Memory B cell (primary cell): ENCODE measurements around the gene ORC4.
A peak's percentile ranks its signal among the peaks of the same experiment; 100 is the strongest.
"Not testable (repeated sequence)": the region's sequence is repeated elsewhere in the genome, so short reads cannot be mapped to it uniquely, and the experiment has no call there.

ENCODE experiments used
- ATAC-seq: fragments of 150-1000 bp; cut with Tn5 transposase; 2 replicates; pipeline ENCODE4 v1.10.0; 2021; ENCODE audit warnings: low read depth, mild to moderate bottlenecking, moderate library complexity
- DNase-seq, 2 donors: peaks; one replicate each; pipeline ENCODE4 v3.0.0; 2022; ENCODE audit warnings: low spot score in 2 of 2
- H3K27ac Mint-ChIP-seq: one replicate; pipeline ENCODE4 v1.8.0; 2022; ENCODE audit warnings: mild to moderate bottlenecking, moderate library complexity, mixed read lengths
- H3K27me3 Mint-ChIP-seq: one replicate; pipeline ENCODE4 v1.8.0; 2022; ENCODE audit warnings: mixed read lengths
- H3K36me3 Mint-ChIP-seq: one replicate; pipeline ENCODE4 v1.8.0; 2022; ENCODE audit warnings: mild to moderate bottlenecking, mixed read lengths
- H3K4me1 Mint-ChIP-seq: one replicate; pipeline ENCODE4 v1.8.0; 2022; ENCODE audit warnings: mixed read lengths
- H3K4me3 Mint-ChIP-seq: one replicate; pipeline ENCODE4 v1.8.0; 2022; ENCODE audit warnings: mild to moderate bottlenecking, moderate library complexity, mixed read lengths
- H3K9me3 Mint-ChIP-seq: one replicate; pipeline ENCODE4 v1.8.0; 2022; ENCODE audit warnings: mixed read lengths

Gene ORC4

DNA sequence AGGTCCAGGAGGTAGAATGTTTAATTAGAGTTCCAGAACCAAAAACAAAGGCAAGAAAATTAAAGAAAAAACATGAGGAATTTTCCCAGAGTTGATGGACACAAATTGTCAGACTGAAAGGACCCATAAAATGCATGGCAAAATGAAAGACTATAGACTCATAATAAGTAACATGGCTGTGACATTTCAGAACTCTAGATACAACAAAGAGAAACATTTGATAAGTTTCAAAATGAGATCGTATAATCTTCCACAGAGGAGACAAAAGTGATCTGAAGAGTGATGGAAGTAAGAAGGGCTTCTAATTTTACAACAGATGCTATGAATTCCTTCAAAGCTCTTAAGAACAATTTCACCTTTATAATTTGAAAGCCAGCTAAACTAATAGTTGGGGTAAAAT lies 20.4 kb downstream of the ORC4 start:
- Mint-ChIP-seq H3K4me3 (no peak overlapping the region), H3K36me3 (peaks cover 33% of the 10 kb centered on the region), H3K9me3 (peaks cover 12% of the 10 kb centered on the region), H3K27me3 (no peaks in the 10 kb centered on the region), H3K4me1 (peaks cover 13% of the 10 kb centered on the region), H3K27ac (peak overlapping the region; percentile 6)
- no peak for ATAC-seq
- DNase-seq: no peak

DNA sequence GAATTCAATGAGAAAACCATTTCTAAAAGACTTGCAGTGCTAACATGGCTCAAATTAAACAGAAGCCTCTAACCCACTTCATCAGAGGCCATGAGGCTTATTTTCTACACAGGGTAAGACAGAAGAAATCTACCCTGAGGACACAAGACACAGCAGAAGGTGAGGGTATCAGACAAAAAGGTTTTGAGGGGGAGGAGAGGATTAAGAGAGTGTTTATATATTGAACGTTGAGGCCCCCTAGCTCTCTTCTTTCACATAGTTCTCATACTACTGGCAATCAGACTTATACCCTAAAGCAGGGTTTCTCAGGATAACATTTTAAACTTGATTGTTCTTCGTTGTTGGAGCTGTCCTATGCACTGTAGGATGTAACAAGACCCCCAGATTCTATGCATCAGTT lies 21.4 kb downstream of the ORC4 start:
- H3K27ac Mint-ChIP-seq: peak overlapping the region; percentile 15

DNA sequence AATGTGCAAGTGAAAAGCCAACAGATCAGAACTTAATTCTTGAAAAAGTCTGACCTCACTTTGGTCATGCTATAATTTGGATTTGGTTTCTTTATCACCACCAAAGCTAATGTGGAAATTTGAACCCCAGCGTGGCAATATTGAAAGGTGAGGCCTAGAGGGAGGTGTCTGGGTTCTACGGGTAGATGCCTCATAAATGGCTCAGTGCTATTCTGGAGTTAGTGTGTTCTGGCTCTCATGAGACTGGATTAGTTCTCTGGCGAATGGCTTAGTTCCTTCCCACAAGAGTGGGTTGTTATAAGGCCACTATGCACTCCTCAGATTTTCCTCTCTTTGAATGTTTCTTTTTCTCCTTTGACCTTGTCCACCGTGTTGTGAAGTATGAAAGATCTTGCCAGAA lies 22.3 kb downstream of the ORC4 start:
- ATAC-seq: no peak
- Mint-ChIP-seq H3K27me3 (no peaks in the 10 kb centered on the region), H3K4me3 (no peak overlapping the region), H3K9me3 (peaks cover 12% of the 10 kb centered on the region), H3K36me3 (peaks cover 33% of the 10 kb centered on the region), H3K4me1 (peaks cover 11% of the 10 kb centered on the region), H3K27ac (no peak overlapping the region)
- no peak for DNase-seq

More for the DNA sequence above, 21.4 kb downstream of the ORC4 start:
- no peak overlapping the region for H3K4me3 Mint-ChIP-seq
- H3K27me3 Mint-ChIP-seq: no peaks in the 10 kb centered on the region
- peaks cover 37% of the 10 kb centered on the region for H3K36me3 Mint-ChIP-seq
- peaks cover 12% of the 10 kb centered on the region for H3K9me3 Mint-ChIP-seq
- DNase-seq: no peak
- ATAC-seq: no peak
- peaks cover 11% of the 10 kb centered on the region for H3K4me1 Mint-ChIP-seq

DNA sequence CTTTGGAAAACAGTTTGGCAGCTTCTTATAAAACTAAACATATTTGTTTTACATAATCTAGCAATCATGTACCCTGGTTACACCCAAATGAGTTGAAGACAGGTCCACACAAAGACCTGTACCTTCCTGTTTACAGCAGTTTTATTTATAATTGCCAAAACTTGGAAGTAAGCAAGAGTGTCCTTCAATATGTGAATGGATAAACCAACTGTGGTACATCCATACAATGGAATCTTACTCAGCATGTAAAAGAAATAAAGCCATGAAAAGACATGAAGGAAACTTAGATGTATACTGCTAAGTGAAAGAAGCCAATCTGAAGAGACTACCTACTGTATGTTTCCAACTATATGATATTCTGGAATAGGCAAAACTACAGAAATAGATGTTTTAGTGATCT lies 23.7 kb downstream of the ORC4 start:
- peaks cover 22% of the 10 kb centered on the region for H3K36me3 Mint-ChIP-seq
- H3K4me1 Mint-ChIP-seq: peaks cover 11% of the 10 kb centered on the region
- DNase-seq (no peak), ATAC-seq (no peak)
- no peak overlapping the region for H3K27ac Mint-ChIP-seq
- no peaks in the 10 kb centered on the region for H3K27me3 Mint-ChIP-seq
- no peak overlapping the region for H3K4me3 Mint-ChIP-seq
- peaks cover 3% of the 10 kb centered on the region for H3K9me3 Mint-ChIP-seq

DNA sequence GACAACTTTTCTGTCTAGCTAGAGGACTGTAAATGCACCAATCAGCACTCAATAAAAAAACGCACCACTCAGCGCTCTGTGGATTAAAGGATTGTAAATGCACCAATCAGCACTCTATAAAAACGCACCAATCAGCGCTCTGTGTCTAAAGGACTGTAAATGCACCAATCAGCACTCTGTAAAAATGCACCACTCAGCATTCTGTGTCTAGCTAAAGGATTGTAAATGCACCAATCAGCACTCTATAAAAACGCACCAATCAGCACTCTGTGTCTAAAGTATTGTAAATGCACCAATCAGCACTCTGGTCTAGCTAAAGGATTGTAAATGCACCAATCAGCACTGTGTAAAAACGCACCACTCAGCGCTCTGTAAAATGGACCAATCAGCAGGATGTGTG lies 25.6 kb downstream of the ORC4 start:
- H3K4me3 Mint-ChIP-seq, H3K27me3 Mint-ChIP-seq, DNase-seq, H3K27ac Mint-ChIP-seq, ATAC-seq, H3K9me3 Mint-ChIP-seq: not testable (repeated sequence)
- peaks cover 12% of the 10 kb centered on the region for H3K4me1 Mint-ChIP-seq
- peaks cover 17% of the 10 kb centered on the region for H3K36me3 Mint-ChIP-seq

DNA sequence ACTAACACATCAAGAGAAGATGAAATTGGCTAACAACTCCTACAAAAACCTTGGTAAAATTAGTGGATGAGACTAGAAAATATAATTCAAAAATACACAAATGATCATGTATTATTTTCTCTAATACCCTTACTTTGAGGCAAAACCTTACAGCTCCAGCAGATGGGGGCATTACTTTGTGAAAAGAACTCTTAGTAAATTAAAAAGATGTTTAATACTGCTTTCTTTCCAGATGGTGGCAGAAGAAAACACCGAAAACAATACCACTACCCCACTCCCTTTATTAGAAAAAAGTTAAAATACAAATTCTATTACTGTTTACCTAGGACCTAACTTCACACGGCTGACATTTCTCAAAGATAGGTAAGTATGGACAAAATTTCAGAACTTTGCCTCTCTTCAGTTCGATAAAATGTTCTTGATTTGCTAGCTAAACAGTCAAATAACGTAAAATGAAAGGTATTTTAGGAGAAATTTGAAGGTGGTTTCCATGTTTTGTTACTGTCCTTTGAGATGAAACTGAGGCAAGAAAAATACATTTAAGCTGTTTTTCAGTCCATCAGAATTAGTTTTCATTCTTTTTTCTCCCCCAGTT lies 30.6 kb downstream of the ORC4 start:
- no peak overlapping the region for H3K4me3 Mint-ChIP-seq
- DNase-seq (peak; percentile 15 to 38), ATAC-seq (peak; percentile 80)

DNA sequence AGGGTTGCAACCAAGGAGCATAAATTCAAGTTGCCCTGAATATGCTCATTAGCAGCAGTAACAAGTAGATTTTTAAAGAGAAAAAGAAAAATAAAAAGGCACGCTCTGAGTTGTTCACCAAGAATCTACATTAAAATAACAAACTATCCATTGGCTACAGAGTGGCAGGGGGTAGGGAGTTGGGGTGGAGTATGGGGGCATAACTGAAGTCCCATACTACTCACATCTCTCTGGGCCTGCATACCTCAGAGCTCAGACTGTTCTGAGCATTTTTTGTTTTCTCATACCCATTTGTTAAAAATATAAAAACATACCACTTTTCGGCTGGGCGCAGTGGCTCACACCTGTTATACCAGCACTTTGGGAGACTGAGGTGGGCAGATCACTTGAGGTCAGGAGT lies 31.4 kb downstream of the ORC4 start:
- Mint-ChIP-seq H3K36me3 (peaks cover under 1% of the 10 kb centered on the region), H3K4me1 (peaks cover 11% of the 10 kb centered on the region), H3K4me3 (no peak overlapping the region), H3K27ac (no peak overlapping the region), H3K9me3 (no peaks in the 10 kb centered on the region), H3K27me3 (no peaks in the 10 kb centered on the region)
- no peak for DNase-seq
- ATAC-seq: no peak

More for the DNA sequence above, 30.6 kb downstream of the ORC4 start:
- H3K9me3 Mint-ChIP-seq: no peaks in the 10 kb centered on the region
- H3K4me1 Mint-ChIP-seq: peaks cover 10% of the 10 kb centered on the region
- H3K27ac Mint-ChIP-seq: peak overlapping the region; percentile 68
- peaks cover 4% of the 10 kb centered on the region for H3K36me3 Mint-ChIP-seq
- no peaks in the 10 kb centered on the region for H3K27me3 Mint-ChIP-seq

DNA sequence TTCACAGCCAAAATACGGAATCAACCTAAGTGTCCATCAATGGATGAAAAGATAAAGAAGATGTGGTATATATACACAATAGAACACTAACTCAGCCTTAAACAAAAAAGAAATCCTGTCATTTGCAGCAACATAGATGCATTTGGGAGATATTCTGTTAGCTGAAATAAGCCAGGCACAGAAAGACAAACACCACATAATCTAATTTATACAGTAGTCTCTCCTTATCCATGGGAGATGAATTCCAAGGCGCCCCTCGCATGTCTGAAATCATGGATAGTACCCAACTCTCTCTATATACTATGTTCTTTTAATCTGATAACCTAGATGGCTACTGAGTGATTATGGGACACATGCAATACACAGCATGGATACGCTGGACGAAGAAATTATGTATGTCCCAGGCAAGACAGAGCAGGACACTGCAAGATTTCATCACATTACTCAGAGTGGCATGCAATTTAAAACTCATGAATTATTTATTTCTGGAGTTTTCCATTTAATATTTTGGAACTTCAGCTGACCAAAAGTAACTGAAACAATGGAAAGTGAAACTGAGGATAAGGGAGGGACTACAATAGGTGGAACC lies 39.5 kb downstream of the ORC4 start:
- H3K36me3 Mint-ChIP-seq: peaks cover 21% of the 10 kb centered on the region
- H3K27ac Mint-ChIP-seq: no peak overlapping the region
- ATAC-seq (no peak), DNase-seq (no peak)
- H3K27me3 Mint-ChIP-seq: no peaks in the 10 kb centered on the region
- H3K9me3 Mint-ChIP-seq: no peaks in the 10 kb centered on the region
- H3K4me1 Mint-ChIP-seq: peaks cover 23% of the 10 kb centered on the region
- no peak overlapping the region for H3K4me3 Mint-ChIP-seq

DNA sequence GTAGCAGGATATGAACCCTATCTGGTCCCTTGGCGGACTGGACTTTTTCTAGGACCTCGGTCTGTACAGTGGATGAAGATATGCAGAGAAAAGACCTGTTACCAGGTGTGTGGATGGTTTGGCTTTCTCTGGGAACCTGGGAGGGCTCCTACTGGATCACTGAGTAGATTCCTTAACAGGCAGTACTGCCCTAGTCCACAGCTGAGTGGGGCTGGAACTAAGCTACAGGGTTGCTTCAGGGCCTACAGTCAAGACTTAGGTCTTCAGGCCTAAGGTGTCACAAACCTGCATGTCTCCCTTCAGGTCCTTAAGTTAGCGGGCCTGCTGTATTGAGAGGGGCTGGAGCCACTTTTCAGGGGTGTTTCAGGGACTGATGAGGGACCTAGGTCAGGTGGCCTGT lies 42.9 kb downstream of the ORC4 start:
- Mint-ChIP-seq H3K27me3 (no peaks in the 10 kb centered on the region), H3K36me3 (peaks cover 27% of the 10 kb centered on the region), H3K4me1 (peaks cover 10% of the 10 kb centered on the region), H3K27ac (no peak overlapping the region), H3K4me3 (no peak overlapping the region), H3K9me3 (no peaks in the 10 kb centered on the region)
- no peak for ATAC-seq
- DNase-seq: no peak

DNA sequence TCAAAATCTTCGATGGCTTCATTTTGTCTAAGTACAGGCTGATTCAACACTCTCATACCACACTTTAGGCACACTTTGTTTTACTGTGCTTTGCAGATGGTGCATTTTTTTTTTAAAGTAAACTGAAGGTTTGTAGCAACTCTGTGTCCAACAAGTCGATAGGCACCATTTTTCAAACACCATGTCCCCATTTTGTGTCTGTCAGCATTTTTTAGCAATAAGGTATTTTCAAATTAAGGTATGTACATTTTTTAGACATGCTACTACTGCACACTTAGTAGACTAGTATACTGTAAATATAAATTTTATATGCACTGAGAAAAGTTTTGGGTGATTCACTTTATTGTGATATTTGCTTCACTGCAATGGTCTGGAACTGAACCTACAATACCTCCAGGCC lies 44.4 kb downstream of the ORC4 start:
- DNase-seq (no peak), ATAC-seq (no peak)
- H3K27me3 Mint-ChIP-seq: no peaks in the 10 kb centered on the region
- H3K27ac Mint-ChIP-seq: no peak overlapping the region
- H3K4me1 Mint-ChIP-seq: peaks cover 10% of the 10 kb centered on the region
- peaks cover 31% of the 10 kb centered on the region for H3K36me3 Mint-ChIP-seq
- H3K4me3 Mint-ChIP-seq: no peak overlapping the region
- no peaks in the 10 kb centered on the region for H3K9me3 Mint-ChIP-seq

DNA sequence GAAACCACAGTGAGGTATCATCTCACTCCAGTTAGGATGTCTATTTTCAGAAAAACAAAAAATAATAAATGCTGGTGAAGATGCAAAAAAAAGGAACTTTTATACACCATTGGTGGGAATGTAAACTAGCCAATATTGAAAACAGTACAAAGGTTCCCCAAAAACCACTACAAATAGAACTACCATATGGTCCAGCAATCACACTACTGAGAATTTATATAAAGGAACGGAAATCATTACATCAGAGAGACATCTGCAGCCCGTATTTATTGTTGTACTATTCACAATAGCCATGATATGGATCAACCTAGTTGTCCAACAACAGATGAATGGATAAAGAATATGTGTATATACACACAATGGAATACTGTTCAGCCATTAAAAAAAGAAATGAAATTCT lies 52.0 kb downstream of the ORC4 start:
- H3K4me1 Mint-ChIP-seq: peaks cover 6% of the 10 kb centered on the region
- no peak overlapping the region for H3K4me3 Mint-ChIP-seq
- ATAC-seq: no peak
- no peak overlapping the region for H3K27ac Mint-ChIP-seq
- H3K36me3 Mint-ChIP-seq: peaks cover 63% of the 10 kb centered on the region
- peaks cover 14% of the 10 kb centered on the region for H3K9me3 Mint-ChIP-seq
- H3K27me3 Mint-ChIP-seq: no peaks in the 10 kb centered on the region
- no peak for DNase-seq

DNA sequence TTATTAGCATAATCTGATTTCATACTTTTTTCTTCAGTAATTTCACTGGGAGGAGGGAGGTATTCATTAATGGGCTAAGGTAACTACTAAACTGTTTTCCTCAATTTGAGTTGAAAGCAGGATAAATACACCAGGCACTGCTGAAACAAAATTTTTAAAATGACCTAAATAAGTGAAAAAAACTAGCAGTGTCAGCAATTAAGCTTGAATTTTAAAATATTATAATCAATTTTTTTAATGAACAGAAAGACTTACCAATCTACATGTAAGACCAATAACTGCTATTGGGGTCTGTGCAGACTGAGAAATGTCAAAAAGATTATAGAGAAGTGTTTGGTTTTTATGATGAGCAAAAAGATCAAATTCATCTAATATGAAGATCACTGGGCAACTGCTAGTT lies 68.4 kb downstream of the ORC4 start:
- DNase-seq (no peak), ATAC-seq (no peak)
- Mint-ChIP-seq H3K9me3 (no peaks in the 10 kb centered on the region), H3K27me3 (no peaks in the 10 kb centered on the region), H3K27ac (no peak overlapping the region), H3K36me3 (peaks cover 24% of the 10 kb centered on the region), H3K4me1 (no peaks in the 10 kb centered on the region), H3K4me3 (no peak overlapping the region)

DNA sequence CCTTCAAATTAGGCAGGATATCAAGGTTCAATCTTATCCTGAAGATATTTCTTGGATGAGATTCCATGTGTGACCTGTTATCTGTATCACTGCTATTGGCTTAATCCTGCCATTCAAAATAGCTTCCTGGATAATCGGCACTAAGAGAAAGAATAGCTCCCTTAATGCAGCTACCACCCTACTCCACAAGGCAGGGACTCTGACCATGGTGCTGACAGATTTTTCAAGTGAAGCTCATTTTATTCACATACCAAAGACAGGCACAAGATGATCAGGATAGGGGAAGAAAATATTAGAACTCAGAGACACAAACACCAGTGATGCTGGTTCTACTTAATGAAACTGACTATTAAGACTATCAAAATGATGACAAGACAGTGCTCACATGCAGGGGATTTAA lies 74.9 kb downstream of the ORC4 start:
- DNase-seq: no peak
- ATAC-seq: no peak
- Mint-ChIP-seq H3K27ac (no peak overlapping the region), H3K4me1 (no peaks in the 10 kb centered on the region), H3K9me3 (no peaks in the 10 kb centered on the region), H3K36me3 (peaks cover 17% of the 10 kb centered on the region), H3K27me3 (no peaks in the 10 kb centered on the region), H3K4me3 (no peak overlapping the region)

DNA sequence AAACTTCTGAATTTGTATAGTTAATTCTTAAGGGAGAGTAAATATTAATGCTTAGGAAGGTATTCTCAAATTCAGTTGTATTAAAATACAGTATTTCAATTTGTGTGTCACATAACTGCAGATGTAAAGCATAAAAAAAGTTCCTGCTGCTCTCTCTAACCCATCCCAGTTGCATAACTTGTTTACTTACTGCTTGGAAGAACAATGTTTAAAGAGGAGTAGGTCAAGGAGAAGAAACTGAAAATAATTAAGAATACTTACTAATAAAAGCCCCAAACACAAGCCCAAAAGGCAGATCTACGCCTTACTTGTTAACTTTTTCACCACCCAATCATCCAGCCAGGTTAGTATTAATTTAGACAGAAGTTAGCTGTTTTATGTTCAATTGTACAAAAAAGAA lies 81.2 kb downstream of the ORC4 start:
- Mint-ChIP-seq H3K27ac (no peak overlapping the region), H3K4me1 (no peaks in the 10 kb centered on the region), H3K9me3 (no peaks in the 10 kb centered on the region), H3K27me3 (no peaks in the 10 kb centered on the region), H3K36me3 (peaks cover 11% of the 10 kb centered on the region), H3K4me3 (no peak overlapping the region)
- no peak for DNase-seq
- no peak for ATAC-seq

DNA sequence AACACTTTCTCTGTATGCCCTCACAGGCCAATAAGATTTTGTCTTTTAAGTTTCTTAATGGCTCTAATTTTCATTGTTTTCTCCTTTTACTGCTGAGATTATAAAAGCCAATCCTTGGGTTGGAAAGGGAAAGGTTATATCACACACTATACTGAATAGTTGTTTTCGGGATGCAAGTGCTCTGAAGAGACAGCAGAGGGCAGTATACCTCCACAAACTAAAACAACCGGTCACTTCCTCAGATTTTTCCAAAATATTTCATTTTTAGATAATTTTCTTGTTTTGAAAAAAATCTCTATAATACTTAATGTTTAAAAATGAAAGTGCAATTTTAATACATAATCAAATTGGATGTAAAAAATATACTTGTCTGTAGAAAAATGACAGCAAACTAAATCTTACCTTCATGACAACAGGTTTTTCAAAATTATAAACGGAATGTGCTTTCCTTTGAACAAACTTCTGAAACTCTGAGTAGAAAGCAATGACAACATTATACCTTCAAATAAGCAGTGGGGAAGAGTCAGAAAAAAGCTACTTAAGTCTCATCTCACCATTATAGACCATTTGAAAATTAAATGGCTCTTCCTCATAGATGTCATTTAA lies 82.7 kb downstream of the ORC4 start:
- Mint-ChIP-seq H3K9me3 (no peaks in the 10 kb centered on the region), H3K27me3 (no peaks in the 10 kb centered on the region), H3K36me3 (peaks cover 9% of the 10 kb centered on the region), H3K4me3 (no peak overlapping the region), H3K4me1 (no peaks in the 10 kb centered on the region), H3K27ac (no peak overlapping the region)
- DNase-seq (peak in 1 of 2 donors; percentile 6), ATAC-seq (no peak)
